K562 treated with DMSO at 1 percent for 24 hours (cell line): Measurements from ENCODE around the gene VWA8. TPM values are rescaled to one million over a fixed set of nuclear protein-coding genes. Genes with fewer than 3 reads are reported as not detected.

Source experiments
- total RNA-seq: library from RNA; unstranded; fragments of 300-600 nt; gene quantifications from 2 replicates; pipeline ENCODE4 v1.2.3, GENCODE V29; 2022; ENCODE audit warnings: low read depth; ENCODE audit not compliant: insufficient read depth

VWA8 gene
- 5.2 and 5.6 TPM in 2 replicates for total RNA-seq

DNA sequence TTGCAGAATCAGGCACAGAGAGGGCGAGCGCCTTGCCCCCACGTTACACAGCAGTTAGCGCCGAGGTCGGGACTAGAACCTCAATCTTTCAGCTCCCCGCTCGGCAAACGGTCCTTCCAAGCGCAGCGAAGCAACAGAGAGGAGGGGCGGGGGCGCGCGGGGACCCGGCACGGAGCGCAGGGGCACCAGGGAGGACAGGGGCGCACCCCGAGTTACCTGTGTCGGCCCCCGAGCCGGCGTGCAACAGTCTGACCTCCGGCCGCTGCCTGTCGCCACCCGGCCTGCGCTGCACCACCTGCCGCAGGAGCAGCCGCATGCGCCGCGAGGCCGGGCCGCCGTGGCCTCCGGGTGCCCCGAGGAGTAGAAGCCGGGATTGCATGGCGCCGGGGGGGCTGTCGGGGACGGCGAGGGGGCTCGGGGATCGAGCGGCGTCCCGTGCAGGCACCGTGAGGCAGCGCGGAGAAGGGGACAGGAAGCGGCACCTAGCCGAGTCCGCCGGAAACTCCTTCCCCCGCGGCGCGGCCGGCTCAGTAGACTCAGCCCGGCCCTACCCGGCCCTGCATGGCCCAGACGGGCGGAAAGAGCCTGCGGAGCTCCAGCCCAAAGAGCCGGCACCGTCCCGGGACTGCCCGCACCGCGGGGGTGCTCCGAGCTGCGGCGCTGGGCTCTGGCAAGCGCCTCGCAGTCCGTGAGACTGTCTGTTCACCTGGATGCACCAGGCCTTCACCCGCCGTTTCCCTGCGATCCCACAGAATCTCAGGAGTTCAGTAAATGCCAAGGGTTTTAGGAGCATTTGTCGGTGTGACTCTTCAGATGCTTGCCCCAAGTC lies at the start of gene VWA8:
Gene VWA8, minus strand, starts transcription at position 473 of the 829 bp plus-strand sequence. Its CDS starts 94 bp downstream, at position 379.

Other genes starting within 250 kb of the VWA8 start
- gene DGKH, start 87.5 kb upstream of the VWA8 start, total RNA-seq: 0.98 and 1.2 TPM in 2 replicates